ENCODE measurements around the gene RCVRN.

RCVRN gene

GRCh38 chr17:9916108-9916507 lies 11.0 kb upstream of the RCVRN start:
- TF ChIP-seq CTCF (IDR thresholded peaks at IDR 0.05; ENCODE audit: low read depth, low read length, missing control alignments) = no peak
- no peak overlapping the region for H3K27ac ChIP-seq
- no peaks in the 10 kb centered on the region for H3K36me3 ChIP-seq (replicated peaks)
- H3K4me3 ChIP-seq (ENCODE audit: low read depth, low read length) = no peak overlapping the region
- no peak for DNase-seq
- in situ Hi-C loops (cut with HindIII; ENCODE audit: low pct_ligation_motif_present, low sequenced_read_pairs) = no loop called here
- H3K27me3 ChIP-seq (replicated peaks) = no peaks in the 10 kb centered on the region

DNA sequence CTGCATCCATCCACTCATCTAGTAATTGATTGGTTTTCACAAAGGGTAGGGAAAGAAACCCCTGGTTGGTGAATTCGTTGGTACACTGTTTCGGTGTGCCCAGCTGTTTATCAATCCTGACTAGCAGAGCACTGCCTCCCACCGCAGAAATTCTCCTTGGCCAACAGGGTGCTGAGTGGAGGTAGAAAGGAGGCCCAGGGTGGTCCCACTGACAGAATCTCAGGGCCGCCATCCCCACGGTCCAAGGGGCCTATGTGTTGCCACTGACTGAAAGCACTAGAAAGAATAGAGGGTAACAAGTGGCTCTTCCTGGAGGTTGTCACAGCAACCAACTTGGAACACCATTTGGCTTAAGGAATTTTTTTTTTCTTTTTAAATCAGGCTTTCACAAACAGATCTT lies 8.4 kb upstream of the RCVRN start:
- in situ Hi-C loops (cut with HindIII; ENCODE audit: low pct_ligation_motif_present, low sequenced_read_pairs) = no loop called here
- DNase-seq = no peak

DNA sequence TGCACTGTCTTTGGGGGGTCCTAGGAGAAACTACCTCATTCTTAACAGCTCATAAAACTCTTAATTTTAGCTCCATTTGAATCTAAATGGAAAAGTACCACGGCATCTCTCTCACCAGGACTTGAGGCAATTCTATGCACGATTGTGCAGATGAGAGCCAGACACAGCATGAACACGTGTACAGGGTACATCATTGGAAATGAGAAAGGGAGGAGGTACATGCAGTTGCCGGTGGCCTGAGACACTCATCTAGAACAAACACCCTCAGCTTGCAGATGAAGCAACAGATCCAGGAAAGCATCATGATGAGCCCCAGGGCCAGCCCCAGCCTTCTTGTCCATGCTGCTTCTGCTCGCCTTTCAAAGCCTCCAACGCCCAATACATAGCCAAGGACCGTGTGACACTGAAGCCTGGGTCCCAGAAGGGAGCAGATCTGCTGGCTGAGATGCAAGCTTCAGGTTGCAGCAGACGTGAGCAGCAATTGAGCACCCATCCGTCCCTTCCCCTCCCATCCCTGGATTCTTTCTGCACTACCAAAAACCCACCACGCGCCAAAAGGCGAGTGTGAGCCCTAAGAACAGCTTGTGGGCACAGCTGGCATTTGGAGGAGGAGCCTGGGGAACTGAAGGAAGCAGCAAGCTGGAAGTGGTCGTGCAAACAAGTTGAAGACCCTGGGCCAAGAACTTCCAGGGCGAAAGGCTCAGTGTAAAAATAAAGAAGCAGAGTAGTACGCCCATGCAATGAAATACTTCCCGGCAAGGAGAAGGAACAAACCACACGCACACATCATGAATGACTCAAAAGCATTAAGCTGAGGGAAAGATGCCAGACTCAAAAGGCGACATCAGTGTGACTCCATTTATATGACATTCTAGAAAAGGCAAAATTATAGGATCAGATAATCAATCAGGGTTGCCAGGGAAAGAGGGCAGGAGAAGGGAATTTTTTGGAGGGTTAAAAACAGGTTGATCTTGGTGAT lies 7.3 kb upstream of the RCVRN start:
- TF ChIP-seq CTCF (IDR thresholded peaks at IDR 0.05; ENCODE audit: low read depth, low read length, missing control alignments) = no peak
- no peaks in the 10 kb centered on the region for H3K36me3 ChIP-seq (replicated peaks)
- DNase-seq = no peak
- no peak overlapping the region for H3K4me3 ChIP-seq (ENCODE audit: low read depth, low read length)
- H3K27ac ChIP-seq = no peak overlapping the region
- H3K27me3 ChIP-seq (replicated peaks) = no peaks in the 10 kb centered on the region
- in situ Hi-C loops (cut with HindIII; ENCODE audit: low pct_ligation_motif_present, low sequenced_read_pairs) = no loop called here

More for the DNA sequence above, 8.4 kb upstream of the RCVRN start:
- no peak for TF ChIP-seq CTCF (IDR thresholded peaks at IDR 0.05; ENCODE audit: low read depth, low read length, missing control alignments)
- no peaks in the 10 kb centered on the region for H3K27me3 ChIP-seq (replicated peaks)
- no peak overlapping the region for H3K27ac ChIP-seq
- H3K4me3 ChIP-seq (ENCODE audit: low read depth, low read length) = no peak overlapping the region
- no peaks in the 10 kb centered on the region for H3K36me3 ChIP-seq (replicated peaks)

DNA sequence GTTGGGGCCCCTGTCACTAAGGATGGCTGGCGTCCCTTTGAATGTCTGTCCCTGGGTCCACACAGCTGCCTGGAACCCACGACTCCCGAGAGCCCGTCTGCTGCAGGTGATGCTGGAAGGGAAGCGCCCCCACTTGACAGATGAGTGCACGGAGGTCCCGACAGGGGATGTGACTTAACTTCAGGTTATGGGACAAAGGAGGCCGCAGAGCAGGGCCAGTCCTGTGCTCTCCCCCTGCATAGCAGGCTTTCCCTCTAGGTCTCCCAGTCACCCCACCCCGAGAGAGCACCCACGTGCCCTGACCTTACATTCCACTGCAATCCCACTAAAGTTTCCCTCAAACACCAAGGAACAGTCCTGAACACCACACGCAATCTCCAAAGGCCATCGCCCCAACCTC lies 6.0 kb upstream of the RCVRN start:
- in situ Hi-C loops (cut with HindIII; ENCODE audit: low pct_ligation_motif_present, low sequenced_read_pairs) = no loop called here

DNA sequence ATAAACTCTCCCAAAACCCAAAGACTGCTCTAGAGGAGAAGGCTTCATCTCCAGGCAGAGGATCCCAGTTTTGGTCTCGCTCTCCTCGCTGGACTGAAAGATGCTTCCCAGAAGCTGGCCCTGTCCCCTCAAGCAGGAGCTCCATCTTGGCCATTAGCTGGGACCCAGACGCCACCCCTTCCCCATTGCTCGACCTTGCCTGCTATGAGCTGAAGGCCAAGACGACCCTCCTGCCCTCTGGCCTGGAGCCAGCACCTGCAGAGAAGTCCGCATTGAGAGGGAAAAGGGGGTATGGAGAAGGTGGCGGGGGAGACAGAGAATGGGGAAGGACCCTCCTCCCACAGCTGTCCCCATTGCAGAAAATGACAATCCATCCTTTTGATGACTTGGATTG lies 3.6 kb upstream of the RCVRN start:
- TF ChIP-seq CTCF (IDR thresholded peaks at IDR 0.05; ENCODE audit: low read depth, low read length, missing control alignments) = no peak
- H3K27me3 ChIP-seq (replicated peaks) = no peaks in the 10 kb centered on the region
- H3K4me3 ChIP-seq (ENCODE audit: low read depth, low read length) = no peak overlapping the region
- no peak overlapping the region for H3K27ac ChIP-seq
- no peak for DNase-seq
- no peaks in the 10 kb centered on the region for H3K36me3 ChIP-seq (replicated peaks)
- in situ Hi-C loops (cut with HindIII; ENCODE audit: low pct_ligation_motif_present, low sequenced_read_pairs) = no loop called here

More for the DNA sequence above, 6.0 kb upstream of the RCVRN start:
- Histone ChIP-seq H3K27me3 (replicated peaks) (no peaks in the 10 kb centered on the region), H3K4me3 (ENCODE audit: low read depth, low read length) (no peak overlapping the region), H3K36me3 (replicated peaks) (no peaks in the 10 kb centered on the region), H3K27ac (no peak overlapping the region)
- no peak for TF ChIP-seq CTCF (IDR thresholded peaks at IDR 0.05; ENCODE audit: low read depth, low read length, missing control alignments)
- DNase-seq = no peak
